Forelimb muscle (tissue), 1 donor: ENCODE results near the gene UVSSA. TPM values are rescaled to one million over a fixed set of nuclear protein-coding genes. Genes with fewer than 3 reads are reported as not detected.
"Not testable (repeated sequence)": the region's sequence is repeated elsewhere in the genome, so short reads cannot be mapped to it uniquely, and the experiment has no call there.

ENCODE experiments used
- DNase-seq: peaks from one replicate; pipeline ENCODE4 v3.0.0-alpha.2; 2013; ENCODE audit warnings: low read depth
- polyA plus RNA-seq: library from polyadenylated mRNA; unstranded; fragments of 120-200 nt; gene quantifications from one replicate; pipeline ENCODE4 v1.2.1, GENCODE V29; 2013; ENCODE audit not compliant: insufficient read length

UVSSA gene
- polyA plus RNA-seq, 1 donor = 8.6 TPM

- DNase-seq = no peak
Observed at GRCh38 chr4:1421657-1422056, 74.6 kb downstream of the UVSSA start.

- no peak for DNase-seq
Observed at GRCh38 chr4:1427010-1427409, 80.0 kb downstream of the UVSSA start.

GRCh38 chr4:1443688-1444172, 96.7 kb downstream of the UVSSA start:
- DNase-seq = not testable (repeated sequence)

Other genes with a start within 250 kb of the UVSSA start
- gene RNF212, start 233.6 kb upstream of the UVSSA start, polyA plus RNA-seq = 1.7 TPM
- 55.6 TPM for gene SPON2, start 174.6 kb upstream of the UVSSA start, polyA plus RNA-seq
- gene CTBP1, start 98.1 kb upstream of the UVSSA start, polyA plus RNA-seq = 119 TPM
- gene MAEA, start 57.3 kb upstream of the UVSSA start, polyA plus RNA-seq = 39.5 TPM
- not detected for gene NKX1-1, start 59.2 kb downstream of the UVSSA start, polyA plus RNA-seq